ENCODE data around the gene RTN1.

Gene RTN1

GRCh38 chr14:59627011-59627520 lies 243.5 kb downstream of the RTN1 start:
- DNase-seq = no peak

GRCh38 chr14:59622631-59623030 lies 247.9 kb downstream of the RTN1 start:
- DNase-seq = no peak

- no peak for DNase-seq
Observed at GRCh38 chr14:59619061-59619460, 251.5 kb downstream of the RTN1 start.

GRCh38 chr14:59601056-59601455 lies 269.5 kb downstream of the RTN1 start:
- DNase-seq = no peak

- DNase-seq = no peak
Observed at GRCh38 chr14:59600211-59600945, 270.2 kb downstream of the RTN1 start.

- no peak for DNase-seq
Observed at GRCh38 chr14:59595071-59595470, 275.5 kb downstream of the RTN1 start.

GRCh38 chr14:59591641-59592370 lies 278.8 kb downstream of the RTN1 start:
- DNase-seq = no peak

GRCh38 chr14:59588101-59588500 lies 282.5 kb downstream of the RTN1 start:
- DNase-seq = no peak

GRCh38 chr14:59585891-59586554 lies 284.6 kb downstream of the RTN1 start:
- peak in 1 of 2 experiments; percentile 13 for DNase-seq

- peak in 1 of 2 experiments; percentile 12 for DNase-seq
Observed at GRCh38 chr14:59583755-59584154, 286.8 kb downstream of the RTN1 start.

- DNase-seq = no peak
Observed at GRCh38 chr14:59582845-59583509, 287.6 kb downstream of the RTN1 start.

GRCh38 chr14:59582161-59582560 lies 288.4 kb downstream of the RTN1 start:
- no peak for DNase-seq

- DNase-seq = no peak
Observed at GRCh38 chr14:59580911-59581310, 289.7 kb downstream of the RTN1 start.

GRCh38 chr14:59576332-59577294 lies 294.0 kb downstream of the RTN1 start, which contains the start of gene CCDC175:
TSS of gene CCDC175 (minus strand) at chr14:59576812. CDS start at chr14:59576775, 37 bp downstream.
- no peak for DNase-seq

- DNase-seq = no peak
Observed at GRCh38 chr14:59570122-59570521, 300.5 kb downstream of the RTN1 start.

GRCh38 chr14:59566725-59567124 lies 303.9 kb downstream of the RTN1 start:
- no peak for DNase-seq

GRCh38 chr14:59566296-59566695 lies 304.3 kb downstream of the RTN1 start:
- DNase-seq = no peak

- no peak for DNase-seq
Observed at GRCh38 chr14:59565087-59565486, 305.5 kb downstream of the RTN1 start.

GRCh38 chr14:59564366-59564765 lies 306.2 kb downstream of the RTN1 start:
- DNase-seq = no peak

- DNase-seq = no peak
Observed at GRCh38 chr14:59547310-59547709, 323.3 kb downstream of the RTN1 start.
